Subcutaneous abdominal adipose tissue (tissue), 5 donors: ENCODE data around the gene TFR2.
A peak's percentile ranks its signal among the peaks of the same experiment; 100 is the strongest.

Source experiments
- H3K27ac ChIP-seq: one replicate; pipeline ENCODE4 v1.7.0; 2013; ENCODE audit warnings: low read depth, mild to moderate bottlenecking, inconsistent platforms, low read length, moderate library complexity
- H3K27me3 ChIP-seq, 5 donors: one replicate each; pipeline ENCODE4 v1.7.0; 2013; ENCODE audit warnings: low read length in 5 of 5, inconsistent platforms in 1 of 5; ENCODE audit not compliant: control insufficient read depth in 5 of 5, insufficient read depth in 4 of 5
- H3K36me3 ChIP-seq, 5 donors: one replicate each; pipeline ENCODE4 v1.7.0; 2013; ENCODE audit warnings: low read length in 5 of 5; ENCODE audit not compliant: control insufficient read depth in 5 of 5, insufficient read depth in 5 of 5
- H3K4me1 ChIP-seq, 5 donors: one replicate each; pipeline ENCODE4 v1.7.0; 2013; ENCODE audit warnings: low read length in 5 of 5, mild to moderate bottlenecking in 3 of 5, moderate library complexity in 1 of 5; ENCODE audit not compliant: control insufficient read depth in 5 of 5, insufficient read depth in 5 of 5
- H3K4me3 ChIP-seq, 5 donors: one replicate each; pipeline ENCODE4 v1.7.0; 2013; ENCODE audit warnings: low read length in 5 of 5, low read depth in 1 of 5
- H3K9ac ChIP-seq, 5 donors: one replicate each; pipeline ENCODE4 v1.7.0; 2013; ENCODE audit warnings: low read length in 5 of 5, mild to moderate bottlenecking in 4 of 5, moderate library complexity in 3 of 5
- H3K9me3 ChIP-seq, 5 donors: one replicate each; pipeline ENCODE4 v1.7.0; 2013; ENCODE audit warnings: low read length in 5 of 5; ENCODE audit not compliant: control insufficient read depth in 5 of 5
- donor health status: healthy.
- donor health status: healthy.
- donor health status: healthy.
- donor health status: healthy.
- donor health status: healthy.

TFR2 gene

GRCh38 chr7:100603726-100604027, 37.7 kb downstream of the TFR2 start:
- H3K4me1 ChIP-seq = peaks cover 0 to 42% (median 36%) of the 10 kb centered on the region in 5 donors
- peaks cover 0 to 8% (median 0%) of the 10 kb centered on the region in 5 donors for H3K36me3 ChIP-seq
- H3K9ac ChIP-seq = peak overlapping the region in 1 of 5 donors; percentile 37

DNA sequence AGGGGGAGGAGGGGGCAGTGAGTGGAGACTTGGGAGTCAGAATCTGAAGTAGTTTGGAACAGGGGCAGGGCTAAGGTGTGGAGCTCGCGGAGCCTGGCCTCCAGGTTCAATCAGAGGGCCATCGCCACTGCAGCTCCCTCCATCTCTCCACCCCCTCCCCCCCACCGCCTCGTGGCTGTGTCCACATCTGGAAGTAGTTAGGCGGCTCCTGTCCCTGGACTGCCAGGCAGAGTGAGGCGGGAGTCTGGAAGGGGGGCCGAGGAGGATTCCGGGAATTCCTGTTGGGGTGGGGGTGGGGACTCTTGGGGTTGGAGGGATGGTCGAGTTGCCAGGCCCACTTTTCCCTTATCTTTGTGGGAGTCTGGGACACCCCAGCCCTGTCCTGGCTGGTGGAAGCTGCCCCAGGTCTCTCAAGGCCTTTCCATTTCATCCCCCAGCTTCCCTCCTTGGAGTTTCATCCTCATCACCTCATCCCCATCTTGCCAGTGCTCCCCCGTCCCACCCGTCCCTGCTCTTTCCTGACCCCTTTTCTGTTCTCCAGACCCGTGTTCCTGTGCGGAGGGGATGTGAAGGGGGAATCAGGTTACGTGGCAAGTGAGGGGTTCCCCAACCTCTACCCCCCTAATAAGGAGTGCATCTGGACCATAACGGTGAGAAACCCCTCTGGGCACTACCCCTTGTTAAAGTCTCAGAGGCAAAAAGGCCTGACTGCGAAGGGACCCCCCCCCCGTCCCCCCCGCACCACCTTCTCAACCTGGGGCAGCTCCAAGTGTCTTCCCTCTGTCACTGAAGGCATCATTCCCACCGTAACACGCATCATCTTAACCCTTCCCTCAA, 38.2 kb downstream of the TFR2 start:
- Histone ChIP-seq H3K4me1 (peaks cover 0 to 42% (median 36%) of the 10 kb centered on the region in 5 donors), H3K9ac (peak overlapping the region in 1 of 5 donors; percentile 47), H3K4me3 (peak overlapping the region; percentile 45 to 67 (median 63)), H3K27ac (peak overlapping the region; percentile 54), H3K36me3 (peaks cover 0 to 8% (median 0%) of the 10 kb centered on the region in 5 donors), H3K9me3 (no peaks in the 10 kb centered on the region), H3K27me3 (peaks cover 0 to 5% (median 0%) of the 10 kb centered on the region in 5 donors)

More at GRCh38 chr7:100603726-100604027, 37.7 kb downstream of the TFR2 start:
- Histone ChIP-seq H3K27me3 (peaks cover 0 to 5% (median 0%) of the 10 kb centered on the region in 5 donors), H3K9me3 (no peaks in the 10 kb centered on the region), H3K4me3 (peak overlapping the region; percentile 45 to 67 (median 63)), H3K27ac (peak overlapping the region; percentile 54)

DNA sequence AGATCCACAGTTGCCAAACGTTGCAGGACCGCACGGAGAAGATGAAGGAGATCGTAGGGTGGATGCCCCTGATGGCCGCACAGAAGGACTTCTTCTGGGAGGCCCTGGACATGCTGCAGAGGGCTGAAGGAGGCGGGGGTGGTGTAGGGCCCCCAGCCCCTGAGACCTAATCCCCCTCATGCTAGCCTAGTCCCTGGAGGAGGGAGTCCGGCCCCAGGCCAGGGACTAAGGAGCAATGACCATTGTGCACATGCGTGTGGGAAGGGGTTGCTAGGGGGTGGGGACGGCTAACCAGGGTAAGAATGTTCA, 40.7 kb downstream of the TFR2 start:
- Histone ChIP-seq H3K27me3 (peaks cover 0 to 5% (median 0%) of the 10 kb centered on the region in 5 donors), H3K4me1 (peaks cover 0 to 41% (median 35%) of the 10 kb centered on the region in 5 donors), H3K4me3 (no peak overlapping the region), H3K36me3 (no peaks in the 10 kb centered on the region), H3K9ac (no peak overlapping the region), H3K9me3 (no peaks in the 10 kb centered on the region), H3K27ac (no peak overlapping the region)

DNA sequence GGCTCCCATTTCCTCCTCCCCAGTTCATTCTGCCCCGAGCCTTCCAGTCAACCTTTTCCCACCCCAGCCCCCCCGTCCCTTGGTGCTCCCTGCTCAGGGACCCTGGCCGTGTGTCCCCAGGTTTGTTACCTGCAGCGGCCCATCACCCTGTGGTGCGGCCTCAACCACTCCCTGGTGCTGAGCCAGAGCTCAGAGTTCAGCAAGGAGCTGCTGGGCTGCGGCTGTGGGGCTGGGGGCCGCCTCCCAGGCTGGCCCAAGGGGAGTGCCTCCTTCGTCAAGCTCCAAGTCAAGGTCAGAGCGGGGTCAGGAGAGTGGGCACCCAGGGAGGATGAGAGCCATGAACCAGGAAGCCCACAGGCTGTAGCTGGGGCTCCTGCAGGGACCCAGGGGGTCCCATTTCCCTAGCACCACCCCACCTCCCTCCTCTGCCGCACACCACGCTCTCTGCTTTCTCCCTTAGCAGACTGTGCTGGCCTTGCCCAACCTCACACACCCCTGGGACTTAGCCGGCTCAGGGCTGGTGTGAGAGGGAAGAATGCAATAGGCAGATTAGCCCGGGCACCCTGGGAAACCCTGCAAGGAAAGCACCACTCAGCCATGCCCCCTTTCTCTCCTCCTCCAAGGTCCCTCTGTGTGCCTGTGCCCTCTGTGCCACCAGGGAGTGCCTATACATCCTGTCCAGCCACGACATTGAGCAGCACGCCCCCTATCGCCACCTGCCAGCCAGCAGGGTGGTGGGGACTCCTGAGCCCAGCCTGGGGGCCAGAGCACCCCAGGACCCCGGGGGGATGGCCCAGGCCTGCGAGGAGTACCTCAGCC, 41.2 kb downstream of the TFR2 start:
- no peak overlapping the region for H3K27ac ChIP-seq
- peaks cover 0 to 5% (median 0%) of the 10 kb centered on the region in 5 donors for H3K27me3 ChIP-seq
- H3K36me3 ChIP-seq = no peaks in the 10 kb centered on the region
- H3K4me3 ChIP-seq = peak overlapping the region in 1 of 5 donors; percentile 13
- peaks cover 0 to 36% (median 32%) of the 10 kb centered on the region in 5 donors for H3K4me1 ChIP-seq
- H3K9me3 ChIP-seq = no peaks in the 10 kb centered on the region
- H3K9ac ChIP-seq = no peak overlapping the region

DNA sequence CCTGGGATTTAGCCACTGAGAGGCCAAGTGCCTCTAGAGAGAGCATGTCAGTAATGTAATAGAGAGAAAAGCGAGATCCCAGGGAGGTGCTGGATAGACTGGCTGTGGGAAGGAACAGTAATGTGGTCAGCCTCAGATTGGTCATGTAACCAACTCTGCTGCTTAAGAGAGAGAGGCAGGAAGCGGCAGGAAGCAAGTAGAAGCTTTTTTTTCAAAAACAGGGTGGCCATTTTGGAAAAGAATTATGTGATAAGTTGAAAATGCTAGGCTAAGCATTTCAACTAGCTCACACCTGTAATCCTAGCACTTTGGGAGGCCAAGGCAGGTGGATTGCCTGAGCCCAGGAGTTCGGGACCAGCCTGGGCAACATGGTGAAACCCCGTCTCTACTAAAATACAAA, 42.9 kb downstream of the TFR2 start:
- no peaks in the 10 kb centered on the region for H3K36me3 ChIP-seq
- H3K4me1 ChIP-seq = peaks cover 0 to 21% (median 18%) of the 10 kb centered on the region in 5 donors
- peaks cover 0 to 8% (median 0%) of the 10 kb centered on the region in 5 donors for H3K27me3 ChIP-seq
- H3K9ac ChIP-seq = no peak overlapping the region
- H3K27ac ChIP-seq = no peak overlapping the region
- no peaks in the 10 kb centered on the region for H3K9me3 ChIP-seq
- no peak overlapping the region for H3K4me3 ChIP-seq

- H3K9me3 ChIP-seq = no peaks in the 10 kb centered on the region
- peaks cover 0 to 14% (median 3%) of the 10 kb centered on the region in 5 donors for H3K27me3 ChIP-seq
- no peak overlapping the region for H3K9ac ChIP-seq
- no peak overlapping the region for H3K27ac ChIP-seq
- H3K36me3 ChIP-seq = no peaks in the 10 kb centered on the region
- peaks cover 0 to 10% (median 3%) of the 10 kb centered on the region in 5 donors for H3K4me1 ChIP-seq
- H3K4me3 ChIP-seq = no peak overlapping the region
Measured at GRCh38 chr7:100595188-100595587, 46.2 kb downstream of the TFR2 start.

GRCh38 chr7:100591596-100591995, 49.8 kb downstream of the TFR2 start:
- H3K9me3 ChIP-seq = no peaks in the 10 kb centered on the region
- no peaks in the 10 kb centered on the region for H3K36me3 ChIP-seq
- no peak overlapping the region for H3K4me3 ChIP-seq
- no peak overlapping the region for H3K27ac ChIP-seq
- H3K4me1 ChIP-seq = peaks cover 4 to 21% (median 9%) of the 10 kb centered on the region in 5 donors
- H3K27me3 ChIP-seq = peaks cover 0 to 20% (median 5%) of the 10 kb centered on the region in 5 donors
- H3K9ac ChIP-seq = no peak overlapping the region

DNA sequence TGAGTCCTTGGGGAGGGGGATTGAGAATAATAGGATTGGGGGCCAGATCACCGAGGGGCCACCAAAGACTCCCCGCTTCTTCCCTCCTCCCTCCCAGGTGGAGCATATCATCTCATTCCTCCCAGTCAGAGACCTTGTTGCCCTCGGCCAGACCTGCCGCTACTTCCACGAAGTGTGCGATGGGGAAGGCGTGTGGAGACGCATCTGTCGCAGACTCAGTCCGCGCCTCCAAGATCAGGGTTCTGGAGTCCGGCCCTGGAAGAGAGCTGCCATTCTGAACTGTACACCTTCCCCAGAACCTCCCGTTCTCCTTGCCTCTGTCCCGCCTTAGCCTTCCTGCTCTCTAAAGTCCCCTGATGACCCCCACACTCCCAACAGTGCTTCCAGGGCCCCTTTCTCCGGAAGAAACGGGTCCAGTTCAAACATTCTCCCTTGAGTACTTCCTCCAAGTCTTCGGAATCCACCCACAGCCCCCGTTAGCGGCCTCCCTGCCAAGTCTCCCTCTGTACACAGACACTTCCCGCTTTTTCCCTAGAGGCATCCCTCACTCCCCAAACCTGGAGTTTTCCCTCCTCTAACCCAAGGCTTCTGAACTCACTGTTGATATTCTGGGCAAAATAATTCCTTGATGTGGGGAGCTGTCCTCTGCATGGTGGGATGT, 51.1 kb downstream of the TFR2 start:
- Histone ChIP-seq H3K36me3 (no peaks in the 10 kb centered on the region), H3K9me3 (no peaks in the 10 kb centered on the region), H3K27ac (no peak overlapping the region), H3K4me1 (peaks cover 4 to 27% (median 14%) of the 10 kb centered on the region in 5 donors), H3K9ac (peak overlapping the region in 2 of 5 donors; percentile 14 to 25), H3K4me3 (peak overlapping the region in 4 of 5 donors; percentile 3 to 16 (median 8)), H3K27me3 (peaks cover 0 to 20% (median 5%) of the 10 kb centered on the region in 5 donors)

DNA sequence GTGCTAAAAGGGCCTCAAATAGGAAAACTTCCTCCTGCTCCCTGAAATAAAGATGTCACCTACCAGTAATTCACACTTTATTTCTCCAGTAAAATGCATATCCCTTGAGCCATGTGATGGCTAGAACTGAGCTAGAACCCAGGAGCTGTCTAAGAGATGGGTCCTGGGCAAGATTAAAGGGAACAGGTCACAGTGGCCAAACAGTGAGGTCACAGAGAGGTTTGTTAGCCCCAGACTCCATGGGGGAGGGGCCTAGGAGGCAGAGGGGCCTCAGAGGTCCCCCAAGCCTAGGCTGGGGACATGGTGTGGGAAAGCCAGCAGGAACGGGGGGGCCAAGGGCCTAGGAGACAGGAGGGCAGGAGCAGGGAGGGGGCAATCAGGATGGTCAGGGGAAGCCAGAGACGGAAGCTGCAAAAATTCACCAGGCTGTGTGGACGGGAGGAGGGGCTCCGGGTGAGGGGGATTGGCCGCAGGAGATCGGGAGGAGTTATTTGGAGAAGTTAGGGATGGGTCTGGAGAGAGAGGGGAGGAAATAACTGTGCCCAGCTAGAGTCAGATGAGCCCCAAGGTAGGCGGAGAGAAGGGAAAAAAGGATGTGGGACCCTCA, 51.9 kb downstream of the TFR2 start:
- Histone ChIP-seq H3K4me1 (peaks cover 8 to 35% (median 22%) of the 10 kb centered on the region in 5 donors), H3K9me3 (no peaks in the 10 kb centered on the region), H3K4me3 (peak overlapping the region in 1 of 5 donors; percentile 16), H3K27me3 (peaks cover 0 to 20% (median 5%) of the 10 kb centered on the region in 5 donors), H3K36me3 (no peaks in the 10 kb centered on the region), H3K9ac (peak overlapping the region in 1 of 5 donors; percentile 43), H3K27ac (no peak overlapping the region)
